HG02678 (cell line): ENCODE data around the gene BRSK2.
"Not testable (repeated sequence)": the region's sequence is repeated elsewhere in the genome, so short reads cannot be mapped to it uniquely, and the experiment has no call there.

Experiments used
- ATAC-seq: cut with Tn5 transposase; IDR thresholded peaks from one replicate; pipeline ENCODE4 v1.9.1; 2021; ENCODE audit warnings: mild to moderate bottlenecking, moderate library complexity; ENCODE audit not compliant: unreplicated experiment

Gene BRSK2

DNA sequence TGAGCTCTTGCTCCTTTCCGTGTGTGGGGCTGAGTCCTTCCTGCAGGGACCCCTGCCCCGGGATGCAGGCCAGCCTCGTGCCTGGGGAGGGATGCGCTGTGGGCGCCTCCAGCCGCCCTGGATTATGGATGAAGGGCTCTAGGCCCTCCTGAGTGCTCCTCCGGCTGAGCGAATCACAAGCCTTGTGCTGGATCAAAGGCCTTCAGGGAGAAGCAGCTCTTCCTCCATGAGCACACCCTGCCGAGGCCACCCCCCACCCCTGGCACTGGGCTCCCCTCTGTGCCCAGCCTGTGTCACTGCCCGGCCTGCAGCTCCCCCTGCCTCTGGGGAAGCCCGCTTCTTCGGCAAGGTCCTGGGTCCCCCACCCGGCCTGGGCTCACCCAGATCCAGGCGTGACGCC, 43.8 kb downstream of the BRSK2 start:
- no peak for ATAC-seq

DNA sequence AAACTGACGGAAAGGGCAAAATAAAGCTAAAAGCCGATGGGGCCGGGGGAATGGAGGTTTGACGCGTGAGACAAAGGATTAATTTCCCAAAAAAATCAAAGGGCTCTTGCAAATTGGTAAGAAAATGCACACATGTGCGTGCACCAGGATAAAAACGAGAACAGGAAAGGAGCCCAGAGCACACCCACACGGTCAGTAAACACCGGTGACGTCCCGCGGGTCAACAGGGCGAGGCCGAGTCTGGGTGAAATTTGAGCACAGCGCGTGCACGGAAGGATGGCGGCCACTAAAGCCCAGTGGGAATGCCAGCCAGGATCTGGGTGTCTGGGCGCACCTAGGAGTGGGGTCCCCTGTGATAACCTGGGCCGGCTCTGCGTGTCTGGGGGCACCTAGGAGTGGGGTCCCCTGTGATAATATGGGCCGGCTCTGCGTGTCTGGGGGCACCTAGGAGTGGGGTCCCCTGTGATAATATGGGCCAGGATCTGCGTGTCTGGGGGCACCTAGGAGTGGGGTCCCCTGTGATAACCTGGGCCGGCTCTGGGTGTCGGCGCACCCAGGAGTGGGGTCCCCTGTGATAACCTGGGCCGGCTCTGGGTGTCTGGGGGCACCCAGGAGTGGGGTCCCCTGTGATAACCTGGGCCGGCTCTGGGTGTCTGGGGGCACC, 44.4 kb downstream of the BRSK2 start:
- ATAC-seq, result no peak

DNA sequence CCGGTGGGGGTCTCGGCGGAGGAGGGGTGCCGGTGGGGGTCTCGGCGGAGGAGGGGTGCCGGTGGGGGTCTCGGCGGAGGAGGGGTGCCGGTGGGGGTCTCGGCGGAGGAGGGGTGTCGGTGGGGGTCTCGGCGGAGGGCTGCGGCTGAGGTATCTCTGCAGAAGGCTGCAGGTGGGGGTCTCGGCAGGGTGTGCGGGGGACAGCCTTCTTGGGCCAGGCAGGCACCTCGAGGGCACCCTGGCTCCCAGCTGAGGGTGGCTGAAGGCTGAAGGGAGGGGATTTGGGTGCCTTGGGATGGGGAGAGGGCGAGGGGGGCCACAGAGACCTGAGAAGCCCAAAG, 45.7 kb downstream of the BRSK2 start:
- not testable (repeated sequence) for ATAC-seq

DNA sequence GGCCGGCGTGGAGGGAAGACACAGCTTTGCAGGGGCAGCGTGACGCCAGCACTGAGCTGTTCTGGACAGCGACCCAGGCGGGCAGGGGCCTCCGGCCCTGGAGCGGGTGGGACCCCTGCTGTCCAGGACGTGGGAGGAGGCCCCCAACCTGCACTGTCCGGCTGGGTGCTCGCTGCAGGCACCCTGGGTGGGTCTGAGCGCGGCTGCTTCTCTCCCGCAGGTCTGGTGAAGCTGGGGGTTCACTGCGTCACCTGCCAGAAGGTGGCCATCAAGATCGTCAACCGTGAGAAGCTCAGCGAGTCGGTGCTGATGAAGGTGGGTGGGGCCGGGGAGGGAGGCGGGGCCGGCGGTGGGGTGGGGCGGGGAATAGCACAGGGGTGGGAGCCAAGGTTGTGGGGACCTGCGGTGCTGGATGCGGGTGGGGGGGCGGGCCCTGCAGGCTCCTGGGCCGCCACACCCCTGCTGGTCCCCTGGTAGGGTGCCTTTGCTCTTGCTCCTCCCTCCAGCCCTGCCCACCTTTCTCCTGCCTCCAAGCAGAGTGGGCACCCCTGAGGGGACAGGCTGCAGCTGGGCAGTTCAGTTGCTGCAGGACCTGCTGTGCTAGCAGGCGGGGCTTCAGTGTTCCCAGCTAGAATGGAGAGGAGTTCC, 46.2 kb downstream of the BRSK2 start:
- no peak for ATAC-seq

DNA sequence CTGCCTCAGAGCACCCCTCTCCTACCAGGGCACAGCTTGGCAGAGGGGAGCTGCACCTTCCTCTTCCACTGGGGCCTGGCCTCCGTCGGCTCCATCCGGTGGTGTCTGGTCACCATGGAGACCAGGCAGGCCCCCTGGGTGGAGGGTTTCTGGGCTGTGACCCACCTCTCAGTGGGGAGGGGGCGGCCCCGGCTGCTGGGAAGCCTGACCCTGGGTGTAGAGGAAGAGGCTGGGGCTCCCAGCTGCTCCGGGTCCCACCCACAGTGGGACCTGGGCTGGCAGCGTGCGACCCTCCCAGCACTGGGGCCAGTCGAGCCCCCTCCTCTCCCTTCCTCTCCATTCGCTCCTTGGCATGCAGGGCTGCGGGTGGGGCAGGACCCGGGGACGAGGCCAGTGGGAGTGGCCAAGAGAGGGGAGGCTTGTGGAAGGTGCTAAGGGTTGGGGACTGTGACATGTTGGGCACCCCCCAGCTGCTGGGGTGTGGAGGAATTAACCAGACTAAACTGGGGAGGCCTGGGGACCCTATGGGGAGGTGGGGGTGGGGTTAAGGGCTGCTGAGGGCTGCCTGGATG, 46.8 kb downstream of the BRSK2 start:
- ATAC-seq, result no peak

DNA sequence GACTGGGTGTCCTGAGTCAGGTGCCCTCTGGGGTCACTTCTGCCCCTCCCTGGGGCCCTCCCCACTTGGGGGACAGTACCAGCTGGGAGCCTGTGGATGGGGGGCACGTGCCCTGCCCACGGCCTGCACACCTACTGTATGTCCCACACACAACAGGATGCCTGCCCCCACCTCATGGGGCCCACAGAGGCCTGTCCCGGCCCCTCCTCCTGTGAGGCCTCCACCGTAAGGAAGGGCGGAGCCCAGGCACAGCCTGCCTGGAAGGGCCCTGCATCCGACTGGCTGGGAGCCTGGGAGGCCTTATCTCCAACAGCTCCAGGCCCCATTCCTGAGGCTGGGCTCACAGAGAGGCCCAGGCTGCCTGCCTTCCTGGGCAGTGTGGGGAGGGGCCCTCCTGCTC, 47.8 kb downstream of the BRSK2 start:
- ATAC-seq, result no peak

DNA sequence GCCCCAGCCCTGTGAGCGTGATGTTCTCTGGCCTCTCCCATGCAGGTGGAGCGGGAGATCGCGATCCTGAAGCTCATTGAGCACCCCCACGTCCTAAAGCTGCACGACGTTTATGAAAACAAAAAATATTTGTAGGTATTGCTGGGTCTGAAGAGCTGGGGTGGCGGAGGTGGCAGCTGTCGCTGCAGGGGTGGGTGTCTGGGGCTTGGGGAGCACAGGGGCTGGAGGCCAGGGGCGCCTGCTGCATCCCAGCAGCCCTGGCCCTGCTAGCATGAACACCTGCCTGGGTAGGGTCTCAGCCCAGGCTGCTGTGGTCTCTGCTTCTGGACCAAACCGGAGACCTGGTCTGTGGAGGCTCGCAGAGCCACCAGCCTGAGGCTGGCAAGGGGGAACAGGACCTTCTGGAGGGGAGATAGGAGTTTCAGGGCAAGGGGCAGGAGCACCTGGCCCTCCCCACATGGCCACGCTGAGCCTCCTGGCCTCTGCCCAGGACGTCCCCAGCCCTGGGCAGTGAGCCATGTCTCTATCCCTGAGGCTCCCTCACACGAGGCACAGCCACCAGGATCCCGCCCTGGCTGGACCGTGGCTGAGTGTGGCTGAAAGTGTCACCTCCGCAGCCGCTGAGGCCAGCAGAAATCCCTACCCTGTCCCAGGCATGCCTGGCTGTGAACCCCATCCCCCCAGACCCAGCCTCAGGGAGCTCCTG, 48.7 kb downstream of the BRSK2 start:
- ATAC-seq, result no peak

DNA sequence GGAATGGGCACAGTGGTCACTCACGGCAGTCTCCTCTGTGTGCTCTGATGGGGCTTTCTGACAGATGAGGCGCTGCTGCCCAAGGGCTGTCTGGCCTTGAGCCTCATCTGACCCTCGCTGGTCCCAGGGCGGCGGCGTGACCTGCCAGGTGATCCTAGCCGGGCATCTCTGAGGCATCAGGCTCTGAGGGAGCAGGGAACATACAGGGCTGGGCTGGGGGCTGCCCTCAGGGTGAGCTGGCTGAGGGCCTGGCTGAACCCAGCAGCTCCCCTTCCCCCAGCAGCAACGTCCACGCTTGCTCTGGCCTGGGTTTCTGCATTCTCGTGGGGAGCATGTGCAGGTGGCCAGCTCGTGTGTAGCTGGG, 49.2 kb downstream of the BRSK2 start:
- ATAC-seq, result no peak

DNA sequence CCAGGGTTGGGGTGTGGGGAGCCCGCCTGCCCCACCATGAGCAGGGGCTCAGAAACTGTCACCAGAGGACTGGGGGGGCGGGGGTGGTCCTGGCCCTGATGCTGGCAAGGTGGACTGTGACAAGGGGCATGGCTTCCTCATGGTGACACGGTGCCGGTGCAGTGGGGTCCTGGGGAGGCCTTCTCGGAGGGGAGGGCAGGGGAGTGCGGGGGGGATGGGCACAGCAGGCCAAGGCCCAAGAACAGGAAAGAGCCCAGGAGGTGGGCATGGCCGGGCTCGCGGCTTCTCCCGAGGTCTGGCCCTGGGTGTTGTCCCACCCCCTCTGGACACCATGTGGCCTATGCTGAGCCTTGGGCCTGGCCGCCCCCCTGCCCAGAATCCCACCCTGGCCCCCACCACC, 49.6 kb downstream of the BRSK2 start:
- ATAC-seq, result no peak

DNA sequence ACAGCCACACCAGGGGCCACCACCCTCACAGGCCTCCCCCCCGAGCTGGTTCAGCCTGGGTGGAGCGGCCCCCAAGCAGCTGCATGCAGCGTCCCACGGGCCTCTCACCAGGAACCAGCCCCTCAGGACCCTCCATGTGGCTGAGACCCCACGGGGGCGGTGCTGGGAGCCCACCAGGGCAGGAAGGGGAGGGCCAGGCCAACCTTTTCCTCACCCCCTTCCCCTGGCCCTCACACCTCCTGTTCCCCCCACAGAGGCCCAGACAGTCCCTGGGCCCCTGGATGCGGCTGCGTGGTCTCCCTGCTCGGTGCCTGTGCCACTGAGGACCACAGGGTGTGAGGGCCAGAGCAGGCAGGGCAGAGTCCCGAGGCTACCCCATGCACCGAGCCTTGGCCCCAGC, 50.3 kb downstream of the BRSK2 start:
- no peak for ATAC-seq

DNA sequence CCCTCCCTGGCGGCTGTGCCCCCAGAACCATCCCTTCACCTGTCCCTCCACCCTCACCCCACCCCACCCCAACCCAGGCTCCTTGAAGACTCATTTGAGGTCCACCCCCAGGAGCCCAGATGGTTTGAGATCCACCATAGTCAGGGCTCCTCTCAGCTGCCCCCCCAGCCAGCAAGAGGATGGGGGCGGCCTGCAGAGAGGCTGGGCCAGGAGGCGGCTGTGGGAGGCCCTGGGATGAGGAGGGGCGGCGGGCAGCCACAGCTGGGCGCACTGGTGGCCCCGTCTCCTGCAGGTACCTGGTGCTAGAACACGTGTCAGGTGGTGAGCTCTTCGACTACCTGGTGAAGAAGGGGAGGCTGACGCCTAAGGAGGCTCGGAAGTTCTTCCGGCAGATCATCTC, 50.8 kb downstream of the BRSK2 start:
- no peak for ATAC-seq

DNA sequence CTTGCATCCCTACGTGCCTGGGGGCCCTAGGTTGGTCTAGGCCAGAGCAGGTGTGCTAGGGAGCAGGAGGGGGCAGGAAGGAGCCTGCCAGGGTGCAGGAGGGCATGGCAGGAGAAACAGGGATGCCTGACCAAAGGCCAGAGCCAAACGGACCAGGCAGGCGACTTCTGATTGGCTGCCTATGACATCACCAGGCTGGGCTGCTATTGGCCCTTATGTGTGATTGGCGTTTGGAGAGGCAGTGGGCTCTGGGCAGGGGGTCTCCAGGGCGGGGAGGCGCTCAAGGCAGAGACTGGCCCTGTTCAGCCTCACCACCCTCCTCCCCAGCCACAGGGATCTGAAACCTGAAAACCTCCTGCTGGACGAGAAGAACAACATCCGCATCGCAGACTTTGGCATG, 52.4 kb downstream of the BRSK2 start:
- ATAC-seq, result no peak

DNA sequence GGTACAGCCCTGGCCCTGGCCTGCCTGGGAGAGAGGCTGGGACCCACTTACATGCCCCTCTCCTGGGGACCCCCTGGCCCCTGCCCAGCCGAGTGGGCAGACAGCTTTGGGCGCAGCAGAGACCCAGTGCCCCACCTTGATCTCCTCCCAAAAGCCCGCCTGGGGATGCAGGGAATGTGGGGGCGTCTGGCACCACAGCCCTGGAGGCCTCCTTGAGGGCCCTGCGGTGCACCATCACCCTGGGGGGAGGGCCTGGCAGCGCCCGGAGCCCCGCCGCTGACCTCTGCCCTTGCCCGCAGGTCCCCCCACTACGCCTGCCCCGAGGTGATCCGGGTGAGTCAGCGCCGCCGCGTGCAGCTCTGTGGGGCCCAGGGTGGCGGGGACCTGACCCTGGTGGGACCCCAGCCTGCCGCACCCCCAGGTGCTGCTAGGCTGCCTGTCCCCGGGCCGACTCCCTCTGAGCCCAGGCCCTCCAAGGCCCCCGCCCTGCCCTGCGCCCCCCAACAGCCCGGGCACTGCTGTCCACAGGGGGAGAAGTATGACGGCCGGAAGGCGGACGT, 53.2 kb downstream of the BRSK2 start:
- no peak for ATAC-seq

DNA sequence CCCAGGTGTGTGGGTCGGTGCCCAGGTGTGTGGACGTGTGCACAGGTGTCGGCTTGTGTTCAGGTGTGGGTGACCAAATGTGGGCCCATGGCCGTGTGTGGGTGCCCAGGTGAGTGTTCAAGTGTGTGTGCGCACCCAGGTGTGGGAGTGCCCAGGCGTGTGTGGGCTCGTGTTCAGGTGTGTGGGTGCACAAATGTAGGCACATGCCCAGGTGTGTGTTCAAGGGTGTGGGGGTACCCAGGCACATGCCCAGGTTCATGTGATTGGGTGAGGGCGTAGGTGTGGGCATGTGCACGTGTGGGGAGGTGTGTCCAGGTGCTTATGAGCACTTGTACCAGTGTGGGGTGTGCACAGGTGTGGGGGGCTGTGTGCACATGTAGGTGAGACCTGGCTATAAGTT, 54.0 kb downstream of the BRSK2 start:
- ATAC-seq, result no peak

DNA sequence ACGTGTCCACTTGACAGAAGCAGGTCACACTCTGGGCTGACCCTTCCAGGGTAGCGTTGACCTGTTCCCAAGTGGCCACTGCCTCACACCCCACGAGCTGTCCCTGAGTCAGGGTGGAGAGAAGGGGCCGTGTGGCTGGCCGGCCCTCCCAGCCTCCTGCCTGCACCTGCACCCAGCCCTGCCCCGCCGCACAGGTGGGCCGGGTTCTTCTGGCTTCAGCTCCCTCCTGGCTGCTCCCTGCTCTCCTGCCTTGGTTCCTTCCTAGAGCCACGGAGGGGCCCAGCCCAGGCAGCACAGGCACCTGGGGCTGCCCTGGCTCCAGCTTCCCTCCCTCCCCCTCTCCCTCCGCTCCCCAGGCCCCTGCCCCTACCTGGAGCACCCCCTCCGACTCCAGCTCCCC, 54.6 kb downstream of the BRSK2 start:
- no peak for ATAC-seq

DNA sequence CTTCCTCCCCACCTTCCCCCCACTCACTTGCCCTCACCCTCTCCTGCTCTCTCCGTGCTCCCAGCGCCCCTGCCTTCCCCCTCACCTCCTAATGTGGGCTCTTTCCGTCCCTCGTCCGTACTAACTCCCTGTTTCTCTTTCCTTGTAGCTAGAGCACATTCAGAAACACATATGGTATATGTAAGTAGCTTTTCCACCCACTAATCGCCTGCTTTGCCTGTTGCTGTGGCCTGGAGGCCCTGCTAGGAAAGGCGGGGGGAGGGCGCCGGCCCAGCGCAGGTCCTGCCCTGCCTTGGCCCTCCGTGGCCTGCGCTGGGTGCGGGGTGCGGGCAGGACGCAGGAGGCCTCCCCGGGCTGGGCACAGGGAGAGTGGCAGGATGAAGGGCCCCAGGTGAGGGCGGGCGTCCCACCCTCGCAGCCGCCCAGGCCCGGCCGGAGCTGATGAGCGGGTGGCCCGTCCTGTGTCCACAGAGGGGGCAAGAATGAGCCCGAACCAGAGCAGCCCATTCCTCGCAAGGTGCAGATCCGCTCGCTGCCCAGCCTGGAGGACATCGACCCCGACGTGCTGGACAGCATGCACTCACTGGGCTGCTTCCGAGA, 55.2 kb downstream of the BRSK2 start:
- ATAC-seq, result no peak

DNA sequence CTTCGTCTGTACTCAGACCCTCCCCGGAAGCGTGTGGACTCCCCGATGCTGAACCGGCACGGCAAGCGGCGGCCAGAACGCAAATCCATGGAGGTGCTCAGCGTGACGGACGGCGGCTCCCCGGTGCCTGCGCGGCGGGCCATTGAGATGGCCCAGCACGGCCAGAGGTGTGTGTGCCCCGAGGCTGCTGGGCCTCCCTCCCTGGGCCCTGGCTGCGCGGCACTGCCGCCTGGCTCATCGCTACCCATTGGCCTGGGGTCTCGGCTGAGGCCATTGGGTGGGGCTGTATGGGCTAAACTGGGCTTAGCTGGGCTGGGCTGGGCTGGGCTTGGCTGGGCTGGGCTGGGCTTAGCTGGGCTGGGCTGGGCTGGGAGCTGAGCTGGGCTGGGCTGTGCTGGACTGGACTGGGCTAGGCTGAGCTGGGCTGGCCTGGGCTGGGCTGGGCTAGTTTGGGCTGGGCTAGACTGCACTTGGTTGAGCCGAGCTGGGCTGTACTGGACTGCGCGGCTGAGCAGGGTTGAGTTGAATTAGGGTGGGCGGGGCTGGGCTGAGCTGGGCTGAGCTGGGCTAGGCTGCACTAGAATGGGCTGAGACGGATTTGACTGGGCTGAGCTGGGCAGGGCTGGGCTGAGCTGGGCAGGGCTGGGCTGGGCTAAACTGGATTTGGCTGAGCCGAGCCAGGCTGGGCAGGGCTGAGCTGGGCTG, 56.2 kb downstream of the BRSK2 start:
- no peak for ATAC-seq

DNA sequence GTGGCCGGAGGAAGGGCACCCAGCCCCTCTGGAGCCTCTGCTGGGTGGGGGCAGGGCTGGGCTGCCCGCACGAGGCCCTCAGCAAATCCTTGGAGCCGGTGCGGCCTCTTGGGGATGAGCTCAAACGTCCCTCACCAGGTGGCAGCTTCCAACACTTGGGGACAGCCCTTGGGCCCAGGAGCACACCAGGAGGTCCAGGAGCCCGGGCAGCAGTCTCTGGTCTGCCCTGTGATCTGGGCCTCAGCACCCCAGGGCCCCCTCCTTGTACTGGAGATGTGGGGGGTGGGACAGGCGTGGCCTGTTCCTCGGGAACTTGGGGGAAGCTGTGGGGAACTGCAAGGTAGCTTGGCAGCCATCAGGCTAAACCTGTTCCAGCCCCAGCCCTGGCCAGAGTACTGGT, 56.9 kb downstream of the BRSK2 start:
- ATAC-seq, result no peak

DNA sequence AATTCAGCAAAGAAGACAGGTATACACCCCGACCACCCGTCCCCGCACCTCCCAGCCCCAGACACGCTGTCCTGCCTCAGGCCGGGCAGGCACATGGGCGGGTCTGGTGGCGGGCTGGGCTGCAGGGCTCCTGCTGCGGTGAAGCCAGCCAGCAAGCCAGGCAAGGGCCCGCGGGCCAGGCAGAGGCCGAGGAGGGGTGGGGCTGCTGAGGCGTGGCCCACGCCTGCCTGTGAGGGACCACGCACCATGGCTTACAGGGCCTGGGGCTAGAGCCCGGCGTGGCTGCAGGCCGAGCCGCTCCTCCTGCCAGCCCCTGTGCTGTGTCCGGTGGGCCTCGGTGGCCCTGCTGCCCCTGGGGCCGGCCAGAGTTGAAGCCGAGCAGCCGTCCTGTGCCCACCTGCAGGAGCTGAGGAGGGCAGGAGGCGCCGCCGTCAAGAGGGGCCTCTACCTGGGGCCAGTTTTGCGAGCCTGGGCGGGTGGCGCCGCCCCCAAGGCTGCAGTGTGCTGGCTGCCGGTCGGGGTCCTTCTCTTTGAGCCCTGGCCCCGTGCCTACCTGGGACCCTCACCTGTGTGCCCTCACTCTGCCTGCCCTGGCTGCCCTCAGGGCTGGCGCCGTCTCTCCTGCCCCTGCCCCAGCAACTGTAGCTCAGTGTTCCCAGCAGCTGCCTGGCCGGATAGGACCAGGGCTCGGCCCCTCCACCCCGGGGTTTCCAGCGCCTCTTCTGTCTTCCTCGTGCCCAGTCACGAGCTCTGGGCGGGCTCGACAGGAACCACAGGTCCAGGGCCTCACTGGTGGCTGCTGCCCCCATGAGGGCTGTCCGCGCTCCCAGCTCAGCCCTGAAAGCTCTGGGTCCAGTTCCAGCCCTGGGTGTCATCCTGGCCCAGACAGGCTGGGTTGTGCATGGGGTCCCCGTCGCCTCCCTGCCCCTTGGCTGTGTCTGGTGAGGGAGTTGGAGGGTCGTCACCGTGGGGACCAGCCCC, 58.4 kb downstream of the BRSK2 start:
- no peak for ATAC-seq

DNA sequence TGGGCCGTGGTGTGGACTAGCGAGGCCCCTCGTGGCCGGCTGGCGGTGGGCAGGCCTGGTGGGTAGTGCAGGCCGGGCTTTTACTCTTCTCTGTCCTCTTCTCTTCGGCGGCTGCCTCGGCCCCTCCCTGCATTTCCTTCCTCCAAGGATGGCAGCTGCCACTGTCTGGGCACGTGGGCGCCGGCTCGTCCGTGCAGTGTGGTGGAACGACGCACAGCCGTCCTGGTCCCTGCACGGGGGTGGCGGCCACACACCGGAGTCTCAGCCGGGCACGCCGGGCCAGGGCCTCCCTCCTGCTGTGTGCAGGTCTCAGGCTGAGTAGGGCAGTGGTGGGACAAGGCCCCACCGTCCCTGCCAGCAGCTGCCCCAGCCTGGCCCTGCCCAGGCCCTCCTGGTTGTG, 59.1 kb downstream of the BRSK2 start:
- ATAC-seq, result no peak
